Endodermal cell (in vitro differentiated cells): ENCODE results near the gene ANKMY1. TPM values are rescaled to one million over a fixed set of nuclear protein-coding genes. Genes with fewer than 3 reads are reported as not detected.
"Not testable (repeated sequence)": the region's sequence is repeated elsewhere in the genome, so short reads cannot be mapped to it uniquely, and the experiment has no call there.

Experiments
- DNase-seq: peaks from one replicate; pipeline ENCODE4 v3.0.0-alpha.2; 2017
- H3K27ac ChIP-seq: 2 replicates; pipeline ENCODE4 v1.5.1; 2013; ENCODE audit warnings: mild to moderate bottlenecking, low read depth, low read length, moderate library complexity
- H3K27me3 ChIP-seq: 2 replicates; pipeline ENCODE4 v1.6.1; 2013; ENCODE audit warnings: mild to moderate bottlenecking, low read length, moderate library complexity; ENCODE audit not compliant: insufficient read depth, control insufficient read depth, poor library complexity, severe bottlenecking
- H3K36me3 ChIP-seq: 2 replicates; pipeline ENCODE4 v1.7.0; 2013; ENCODE audit warnings: mild to moderate bottlenecking, low read length, moderate library complexity; ENCODE audit not compliant: control insufficient read depth, insufficient read depth
- H3K4me1 ChIP-seq: one replicate; pipeline ENCODE4 v1.7.0; 2013; ENCODE audit warnings: low read length; ENCODE audit not compliant: control insufficient read depth, insufficient read depth
- H3K4me3 ChIP-seq: 2 replicates; pipeline ENCODE4 v1.5.1; 2013; ENCODE audit warnings: mild to moderate bottlenecking, low read length, moderate library complexity
- H3K9ac ChIP-seq: 2 replicates; pipeline ENCODE4 v1.6.1; 2013; ENCODE audit warnings: mild to moderate bottlenecking, low read length, moderate library complexity; ENCODE audit not compliant: poor library complexity, severe bottlenecking; ENCODE audit errors: extremely low read depth
- H3K9me3 ChIP-seq: 2 replicates; pipeline ENCODE4 v1.6.1; 2013; ENCODE audit warnings: mild to moderate bottlenecking, low read length, moderate library complexity; ENCODE audit not compliant: control insufficient read depth
- H3K27ac Mint-ChIP-seq: 2 replicates; pipeline ENCODE4 v1.8.0; 2020; ENCODE audit warnings: mixed read lengths
- H3K27me3 Mint-ChIP-seq: 2 replicates; pipeline ENCODE4 v1.8.0; 2021; ENCODE audit warnings: mild to moderate bottlenecking, mixed read lengths; ENCODE audit not compliant: insufficient read depth
- H3K36me3 Mint-ChIP-seq: 2 replicates; pipeline ENCODE4 v1.8.0; 2020; ENCODE audit warnings: low read depth, mixed read lengths
- H3K4me1 Mint-ChIP-seq: 2 replicates; pipeline ENCODE4 v1.8.0; 2020; ENCODE audit warnings: mixed read lengths
- H3K4me3 Mint-ChIP-seq: 2 replicates; pipeline ENCODE4 v1.8.0; 2020; ENCODE audit warnings: mild to moderate bottlenecking, moderate library complexity, mixed read lengths
- H3K9me3 Mint-ChIP-seq: 2 replicates; pipeline ENCODE4 v1.8.0; 2020; ENCODE audit warnings: mild to moderate bottlenecking, mixed read lengths
- WGBS, 2 experiments: methylation state at CpG; one replicate each; pipeline versions ENCODE4 v1.1.5 to v1.1.7; 2013; ENCODE audit warnings: missing lambda C conversion rate in 2 of 2, mixed read lengths in 1 of 2; ENCODE audit not compliant: insufficient coverage in 1 of 2, insufficient read length in 1 of 2; 5-methylcytosine and 5-hydroxymethylcytosine counted together
- total RNA-seq, 2 donors: library from RNA; stranded (reverse); fragmentation: NEBNext Ultra II Directional in 1 of 2; extraction: Animal tissue kit (Norgen Biotek cat#: 25700) in 1 of 2; gene quantifications; 2 replicates in 1 of 2; 3 replicates in 1 of 2; pipeline ENCODE4 v1.2.1, GENCODE V29; 2021
- TF ChIP-seq, protein P1 (sequence below): fragments of 200-600 bp; sonication (generic); conservative IDR thresholded peaks from 2 replicates; pipeline ENCODE4 v1.5.0; 2021; ENCODE audit warnings: antibody characterized with exemption, mild to moderate bottlenecking

Gene ANKMY1
- total RNA-seq, 2 donors from 2014 or later, result 7.4 to 13.3 TPM

DNA sequence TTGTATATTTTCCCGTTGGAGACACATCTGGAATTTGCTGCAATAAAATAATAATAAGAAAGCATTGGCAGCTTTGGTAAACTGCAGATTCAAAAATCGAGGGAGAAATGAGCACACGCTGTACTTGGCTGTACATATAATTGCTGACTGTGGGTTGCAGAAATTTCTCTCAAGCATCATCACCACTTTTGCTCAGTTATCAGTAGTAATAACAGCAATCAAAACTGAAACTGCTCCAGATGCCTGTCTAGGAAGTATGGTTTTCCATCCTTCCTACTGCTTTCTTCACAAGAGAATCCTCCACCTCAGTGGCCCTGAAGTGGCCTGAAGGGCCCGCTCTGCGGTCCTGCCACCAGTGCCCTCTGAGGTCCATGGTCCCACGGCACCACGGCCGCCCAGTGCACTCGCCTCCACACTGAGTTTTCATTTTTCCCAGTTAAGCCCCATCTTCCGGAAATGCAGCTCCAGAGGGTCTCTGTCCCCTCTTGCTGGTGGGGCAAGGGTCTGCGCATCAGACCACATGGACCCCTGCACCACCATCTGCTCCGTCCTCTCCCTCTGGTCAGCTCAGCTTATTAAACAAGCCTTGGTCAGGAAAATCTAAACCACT, 6.3 kb upstream of the ANKMY1 start:
- peaks cover 17% of the 10 kb centered on the region for H3K36me3 Mint-ChIP-seq
- peak; percentile 20 for DNase-seq
- TF ChIP-seq, protein P1, sequence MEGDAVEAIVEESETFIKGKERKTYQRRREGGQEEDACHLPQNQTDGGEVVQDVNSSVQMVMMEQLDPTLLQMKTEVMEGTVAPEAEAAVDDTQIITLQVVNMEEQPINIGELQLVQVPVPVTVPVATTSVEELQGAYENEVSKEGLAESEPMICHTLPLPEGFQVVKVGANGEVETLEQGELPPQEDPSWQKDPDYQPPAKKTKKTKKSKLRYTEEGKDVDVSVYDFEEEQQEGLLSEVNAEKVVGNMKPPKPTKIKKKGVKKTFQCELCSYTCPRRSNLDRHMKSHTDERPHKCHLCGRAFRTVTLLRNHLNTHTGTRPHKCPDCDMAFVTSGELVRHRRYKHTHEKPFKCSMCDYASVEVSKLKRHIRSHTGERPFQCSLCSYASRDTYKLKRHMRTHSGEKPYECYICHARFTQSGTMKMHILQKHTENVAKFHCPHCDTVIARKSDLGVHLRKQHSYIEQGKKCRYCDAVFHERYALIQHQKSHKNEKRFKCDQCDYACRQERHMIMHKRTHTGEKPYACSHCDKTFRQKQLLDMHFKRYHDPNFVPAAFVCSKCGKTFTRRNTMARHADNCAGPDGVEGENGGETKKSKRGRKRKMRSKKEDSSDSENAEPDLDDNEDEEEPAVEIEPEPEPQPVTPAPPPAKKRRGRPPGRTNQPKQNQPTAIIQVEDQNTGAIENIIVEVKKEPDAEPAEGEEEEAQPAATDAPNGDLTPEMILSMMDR, result no peak
- no peaks in the 10 kb centered on the region for H3K9me3 Mint-ChIP-seq
- H3K4me3 ChIP-seq, result no peak overlapping the region
- no peak overlapping the region for H3K9ac ChIP-seq
- WGBS, 2 experiments, result 93 to 94% methylated on average over 2 to 12 of the region's 12 CpGs
- H3K27ac ChIP-seq, result no peak overlapping the region
- no peaks in the 10 kb centered on the region for H3K9me3 ChIP-seq
- H3K36me3 ChIP-seq, result peaks cover 9% of the 10 kb centered on the region
- H3K27me3 ChIP-seq, result peaks cover 11% of the 10 kb centered on the region
- H3K4me1 ChIP-seq, result peaks cover 14% of the 10 kb centered on the region
- no peak overlapping the region for H3K27ac Mint-ChIP-seq
- no peak overlapping the region for H3K4me3 Mint-ChIP-seq
- peaks cover 24% of the 10 kb centered on the region for H3K27me3 Mint-ChIP-seq
- peaks cover 15% of the 10 kb centered on the region for H3K4me1 Mint-ChIP-seq

- not testable (repeated sequence) for H3K36me3 ChIP-seq, H3K9me3 Mint-ChIP-seq, DNase-seq, H3K9ac ChIP-seq, H3K27ac ChIP-seq, H3K27ac Mint-ChIP-seq, H3K4me3 ChIP-seq, H3K4me3 Mint-ChIP-seq, H3K9me3 ChIP-seq
- Mint-ChIP-seq H3K27me3 (peaks cover 31% of the 10 kb centered on the region), H3K4me1 (peaks cover 16% of the 10 kb centered on the region), H3K36me3 (peaks cover 17% of the 10 kb centered on the region)
- Histone ChIP-seq H3K4me1 (peaks cover 14% of the 10 kb centered on the region), H3K27me3 (peaks cover 11% of the 10 kb centered on the region)
- 93 to 95% methylated on average over 17 of the region's 17 CpGs for WGBS, 2 experiments
Measured at GRCh38 chr2:240563231-240563630, 5.4 kb upstream of the ANKMY1 start.

- peak overlapping the region; percentile 86 for H3K4me3 ChIP-seq
- DNase-seq, result peak; percentile 28
- Mint-ChIP-seq H3K27ac (peak overlapping the region; percentile 87), H3K9me3 (no peaks in the 10 kb centered on the region), H3K4me3 (peak overlapping the region; percentile 64), H3K4me1 (peaks cover 12% of the 10 kb centered on the region), H3K27me3 (peaks cover 25% of the 10 kb centered on the region), H3K36me3 (peaks cover 17% of the 10 kb centered on the region)
- TF ChIP-seq, protein P1, result no peak
- no peaks in the 10 kb centered on the region for H3K9me3 ChIP-seq
- peaks cover 9% of the 10 kb centered on the region for H3K36me3 ChIP-seq
- peak overlapping the region; percentile 50 for H3K9ac ChIP-seq
- H3K27me3 ChIP-seq, result no peaks in the 10 kb centered on the region
- no peak overlapping the region for H3K27ac ChIP-seq
- WGBS, 2 experiments, result 42 to 49% methylated on average over 8 to 13 of the region's 14 CpGs
- H3K4me1 ChIP-seq, result peaks cover 2% of the 10 kb centered on the region
Measured at GRCh38 chr2:240561325-240561971, 3.7 kb upstream of the ANKMY1 start.
